Endothelial cell of umbilical vein (primary cell): ENCODE results near the gene SPIRE1. TPM values are rescaled to one million over a fixed set of nuclear protein-coding genes. Genes with fewer than 3 reads are reported as not detected.

Experiments
- BruUV-seq: library from RNA; stranded (reverse); fragments of 400-500 nt; replicated peaks from 2 replicates; lab custom pipeline; 2021; lab: Mats Ljungman, UMichigan
- CTCF ChIA-PET: fragments of 300-600, 350-600 bp; sonication (Branson Sonifier 250); formaldehyde crosslinking; loops from one replicate; lab custom pipeline; 2021; ENCODE audit warnings: antibody characterized with exemption, inconsistent platforms; lab: Charles Lee
- POLR2A ChIA-PET: fragments of 300-600, 350-600 bp; sonication (Branson Sonifier 250); formaldehyde crosslinking; loops from one replicate; lab custom pipeline; 2021; ENCODE audit warnings: antibody characterized with exemption, inconsistent platforms; lab: Charles Lee
- DNase-seq: peaks from one replicate; pipeline ENCODE4 v3.0.0-alpha.2; 2011; ENCODE audit warnings: low read depth, low spot score
- FAIRE-seq: peaks from 2 replicates; lab custom pipeline; 2011; peaks lifted over from hg19 to GRCh38; lab: Jason Lieb, UNC
- H2AFZ ChIP-seq: 2 replicates; pipeline ENCODE4 v1.6.0; 2012; ENCODE audit warnings: low read depth, low read length, control low read depth, inconsistent platforms
- H3K27ac ChIP-seq: 2 replicates; pipeline ENCODE4 v1.5.1; 2011; ENCODE audit warnings: low read depth, mild to moderate bottlenecking, control low read depth, low read length, moderate library complexity; ENCODE audit not compliant: insufficient read depth
- H3K27me3 ChIP-seq, 2 experiments: 2 replicates each; pipeline versions ENCODE4 v1.6.0 to v1.6.1; 2011; ENCODE audit warnings: low read length in 2 of 2, mixed read lengths in 1 of 2; ENCODE audit not compliant: control insufficient read depth in 2 of 2, insufficient read depth in 2 of 2
- H3K36me3 ChIP-seq, 2 experiments: 2 replicates in 1 of 2; 3 replicates in 1 of 2; pipeline ENCODE4 v1.5.1; 2011; ENCODE audit warnings: low read length in 2 of 2, mild to moderate bottlenecking in 1 of 2, moderate library complexity in 1 of 2; ENCODE audit not compliant: control insufficient read depth in 2 of 2, insufficient read depth in 2 of 2; ENCODE audit errors: extremely low read depth in 1 of 2
- H3K4me1 ChIP-seq: 3 replicates; pipeline ENCODE4 v1.5.1; 2011; ENCODE audit warnings: mild to moderate bottlenecking, low read length; ENCODE audit not compliant: control insufficient read depth, insufficient read depth; ENCODE audit errors: extremely low read depth
- H3K4me2 ChIP-seq: 2 replicates; pipeline ENCODE4 v1.6.1; 2011; ENCODE audit warnings: low read length, control low read depth, mixed read lengths; ENCODE audit not compliant: insufficient read depth
- H3K4me3 ChIP-seq, 3 experiments: fragments of 200-600 bp in 1 of 3; sonication (generic), shearing (Covaris generic) in 1 of 3; replicated peaks in 1 of 3; 2 replicates each; pipeline ENCODE4 v1.5.1; 2011 to 2016; ENCODE audit warnings: control low read depth in 3 of 3, low read length in 3 of 3, mild to moderate bottlenecking in 2 of 3, inconsistent platforms in 1 of 3, low read depth in 1 of 3, moderate library complexity in 1 of 3; ENCODE audit not compliant: insufficient read depth in 1 of 3
- H3K79me2 ChIP-seq: 2 replicates; pipeline ENCODE4 v1.6.0; 2012; ENCODE audit warnings: low read length, inconsistent platforms; ENCODE audit not compliant: control insufficient read depth, insufficient read depth
- H3K9ac ChIP-seq: replicated peaks from 2 replicates; pipeline ENCODE3; 2011; ENCODE audit warnings: low read length, control low read depth; ENCODE audit not compliant: insufficient read depth; ENCODE audit errors: extremely low read depth
- H3K9me1 ChIP-seq: replicated peaks from 3 replicates; pipeline ENCODE4 v1.6.0; 2011; ENCODE audit warnings: mild to moderate bottlenecking, low read length; ENCODE audit not compliant: control insufficient read depth, insufficient read depth; ENCODE audit errors: extremely low read depth
- H3K9me3 ChIP-seq: replicated peaks from 2 replicates; pipeline ENCODE4 v1.5.1; 2012; ENCODE audit warnings: low read length, inconsistent platforms; ENCODE audit not compliant: control insufficient read depth, insufficient read depth
- H4K20me1 ChIP-seq: replicated peaks from 2 replicates; pipeline ENCODE3; 2011; ENCODE audit warnings: mild to moderate bottlenecking, low read length; ENCODE audit not compliant: control insufficient read depth, insufficient read depth; ENCODE audit errors: extremely low read depth
- EZH2 ChIP-seq: IDR thresholded peaks from 2 replicates; pipeline ENCODE4 v1.6.1; 2012; ENCODE audit warnings: borderline replicate concordance, low read depth, mild to moderate bottlenecking, moderate library complexity, low read length, inconsistent platforms; ENCODE audit not compliant: severe bottlenecking
- FOS ChIP-seq: IDR thresholded peaks from 2 replicates; pipeline ENCODE4 v1.6.1; 2011; ENCODE audit warnings: mild to moderate bottlenecking, low read length, moderate library complexity, borderline replicate concordance; ENCODE audit not compliant: insufficient read depth
- GATA2 ChIP-seq: IDR thresholded peaks from 2 replicates; pipeline ENCODE4 v1.7.0; 2011; ENCODE audit warnings: low read depth, mild to moderate bottlenecking, moderate library complexity, mixed read lengths, low read length; ENCODE audit not compliant: insufficient read length, insufficient read depth
- JUN ChIP-seq: IDR thresholded peaks from 2 replicates; pipeline ENCODE4 v1.6.1; 2011; ENCODE audit warnings: borderline replicate concordance, low read depth; ENCODE audit not compliant: insufficient read length, insufficient read depth
- MYC ChIP-seq: IDR thresholded peaks from one replicate; pipeline ENCODE4 v1.6.1; 2011; ENCODE audit warnings: mild to moderate bottlenecking, low read depth, low read length
- POLR2A ChIP-seq: IDR thresholded peaks from 2 replicates; pipeline ENCODE4 v1.6.1; 2012; ENCODE audit warnings: low read depth, mild to moderate bottlenecking, control low read depth, low read length
- POLR2AphosphoS5 ChIP-seq: IDR thresholded peaks from 2 replicates; pipeline ENCODE4 v1.6.1; 2012; ENCODE audit warnings: low read depth, mild to moderate bottlenecking, control low read depth, low read length, moderate library complexity; ENCODE audit not compliant: insufficient read depth
- dilution Hi-C: fragments of 300-500 bp; cut with MboI; formaldehyde crosslinking; loops from one replicate; pipeline ENCODE4 v1.15.0; 2019; ENCODE audit warnings: low sequenced_read_pairs; ENCODE audit not compliant: extremely low pct_ligation_motif_present
- intact Hi-C: fragments of 100-400 bp; cut with micrococcal nuclease; formaldehyde crosslinking; loops from one replicate; pipeline ENCODE4 v1.10.0; 2022
- polyA plus RNA-seq, 4 experiments: library from polyadenylated mRNA; depleted of rRNA in 3 of 4; stranded (reverse) in 3 of 4; unstranded in 1 of 4; fragments of >200 nt; gene quantifications; 2 replicates each; pipeline versions ENCODE4 v1.2.1 to v1.2.3, GENCODE V29; 2011 to 2012; ENCODE audit warnings: missing spikeins in 1 of 4
- total RNA-seq: library from RNA; stranded (reverse); gene quantifications from 2 replicates; pipeline ENCODE4 v1.2.3, GENCODE V29; 2021
- TF ChIP-seq, protein P1 (sequence below), 2 donors: IDR thresholded peaks; 1 replicate in 1 of 2; 2 replicates in 1 of 2; pipeline ENCODE4 v1.5.1; 2011; ENCODE audit warnings: low read length in 2 of 2, mild to moderate bottlenecking in 2 of 2, moderate library complexity in 2 of 2, control low read depth in 1 of 2, inconsistent platforms in 1 of 2, low read depth in 1 of 2; ENCODE audit not compliant: insufficient read depth in 1 of 2; ENCODE audit errors: extremely low read depth in 1 of 2
- TF ChIP-seq, protein P2 (sequence below): IDR thresholded peaks from 2 replicates; pipeline ENCODE4 v1.6.1; 2011; ENCODE audit not compliant: insufficient read depth, insufficient read length

SPIRE1 gene
- total and polyA plus RNA-seq, 2 donors (not counting 3 experiments of a cell fraction or from before 2014, with no cell fraction given) = 13.1 to 44.0 TPM

DNA sequence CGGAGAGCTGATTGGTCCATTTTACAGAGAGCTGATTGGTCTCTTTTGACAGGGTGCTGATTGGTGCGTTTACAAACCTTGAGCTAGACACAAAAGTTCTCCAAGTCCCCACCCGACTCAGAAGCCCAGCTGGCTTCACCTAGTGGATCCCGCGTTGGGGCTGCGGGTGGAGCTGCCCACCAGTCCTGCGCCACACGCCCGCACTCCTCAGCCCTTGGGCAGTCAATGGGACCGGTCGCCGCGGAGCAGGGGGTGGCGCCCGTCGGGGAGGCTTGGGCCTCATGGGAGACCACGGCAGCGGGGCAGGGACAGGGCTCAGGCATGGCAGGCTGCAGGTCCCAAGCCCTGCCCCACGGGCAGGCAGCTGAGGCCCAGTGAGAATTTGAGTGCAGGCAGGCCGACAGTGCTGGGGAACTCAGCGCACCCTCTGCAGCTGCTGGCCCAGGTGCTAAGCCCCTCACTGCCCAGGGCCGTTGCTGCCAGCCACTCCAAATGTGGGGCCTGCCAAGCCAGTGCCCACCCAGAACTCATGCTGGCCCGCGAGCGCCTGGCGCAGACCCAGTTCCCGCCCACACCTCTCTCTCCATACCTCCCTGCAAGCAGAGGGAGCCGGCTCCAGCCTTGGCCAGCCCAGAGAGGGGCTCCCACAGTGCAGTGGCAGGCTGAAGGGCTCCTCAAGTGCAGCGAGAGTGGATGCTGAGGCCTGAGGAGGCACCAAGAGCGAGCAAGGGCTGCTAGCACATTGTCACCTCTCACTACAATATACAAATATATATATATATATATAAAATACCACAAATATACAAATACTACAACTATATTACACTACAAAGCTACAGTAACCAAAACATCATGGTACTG, 100.7 kb downstream of the SPIRE1 start:
- Histone ChIP-seq H3K4me3 (no peak overlapping the region), H3K9me1 (no peaks in the 10 kb centered on the region), H3K9ac (no peak overlapping the region), H3K4me1 (no peaks in the 10 kb centered on the region), H3K27me3 (no peaks in the 10 kb centered on the region), H2AFZ (no peak overlapping the region), H3K79me2 (peaks cover 60% of the 10 kb centered on the region), H3K4me2 (no peak overlapping the region), H3K27ac (no peak overlapping the region), H4K20me1 (peaks cover 3% of the 10 kb centered on the region), H3K9me3 (no peaks in the 10 kb centered on the region), H3K36me3 (no peaks in the 10 kb centered on the region)
- FAIRE-seq (no peak), DNase-seq (no peak)
- no peak for TF ChIP-seq FOS
- no peak for TF ChIP-seq JUN
- CTCF ChIA-PET = interaction anchor here (1.3 to 1.7 kb wide), 2 partner anchors 7 to 83 kb away, joined by 3 to 5 read pairs; no protein-coding TSS in a partner anchor
- no TSS peak for BruUV-seq
- dilution Hi-C loops = no loop called here
- POLR2A ChIA-PET = no interaction called here
- intact Hi-C loops = no loop called here

DNA sequence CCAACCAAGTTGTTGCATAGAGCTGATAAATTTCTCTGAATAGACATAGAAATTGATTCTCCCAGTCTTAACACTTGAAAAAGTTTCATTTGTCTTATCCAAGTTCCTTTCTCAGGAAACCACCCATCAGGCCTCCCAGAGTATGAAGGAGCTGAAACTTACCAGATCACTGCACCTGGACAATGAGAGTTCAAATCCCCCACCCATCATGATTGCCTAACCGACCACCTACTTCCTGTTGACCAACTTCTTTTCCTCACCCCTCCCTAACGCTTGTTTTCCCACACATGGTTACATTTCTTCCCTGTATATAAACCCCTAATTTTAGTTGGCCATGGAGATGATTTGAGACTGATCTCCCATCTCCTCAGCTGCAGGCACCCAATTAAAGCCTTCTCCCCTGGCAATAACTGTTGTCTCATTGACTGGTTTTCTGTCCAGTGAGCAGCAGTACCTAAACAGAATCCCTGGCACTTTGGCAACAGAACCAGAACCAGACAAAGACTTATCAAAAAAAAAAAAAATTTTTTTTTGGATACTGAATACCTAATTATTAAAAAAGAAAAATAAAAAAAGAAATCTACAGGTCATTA, 103.0 kb downstream of the SPIRE1 start:
- H3K27ac ChIP-seq = no peak overlapping the region
- intact Hi-C loops (loop anchor here (5.0 kb wide), 1 partner anchor 32 kb away; no protein-coding TSS in a partner anchor), dilution Hi-C loops (no loop called here)
- H3K9ac ChIP-seq = no peak overlapping the region
- H3K4me1 ChIP-seq = no peaks in the 10 kb centered on the region
- FAIRE-seq (no peak), DNase-seq (no peak)
- H3K36me3 ChIP-seq = no peaks in the 10 kb centered on the region
- H3K27me3 ChIP-seq = no peaks in the 10 kb centered on the region
- no peak for TF ChIP-seq MYC
- TF ChIP-seq GATA2 = no peak
- TF ChIP-seq JUN = no peak
- no peak for TF ChIP-seq FOS
- TF ChIP-seq EZH2 = no peak
- TF ChIP-seq, protein P1, sequence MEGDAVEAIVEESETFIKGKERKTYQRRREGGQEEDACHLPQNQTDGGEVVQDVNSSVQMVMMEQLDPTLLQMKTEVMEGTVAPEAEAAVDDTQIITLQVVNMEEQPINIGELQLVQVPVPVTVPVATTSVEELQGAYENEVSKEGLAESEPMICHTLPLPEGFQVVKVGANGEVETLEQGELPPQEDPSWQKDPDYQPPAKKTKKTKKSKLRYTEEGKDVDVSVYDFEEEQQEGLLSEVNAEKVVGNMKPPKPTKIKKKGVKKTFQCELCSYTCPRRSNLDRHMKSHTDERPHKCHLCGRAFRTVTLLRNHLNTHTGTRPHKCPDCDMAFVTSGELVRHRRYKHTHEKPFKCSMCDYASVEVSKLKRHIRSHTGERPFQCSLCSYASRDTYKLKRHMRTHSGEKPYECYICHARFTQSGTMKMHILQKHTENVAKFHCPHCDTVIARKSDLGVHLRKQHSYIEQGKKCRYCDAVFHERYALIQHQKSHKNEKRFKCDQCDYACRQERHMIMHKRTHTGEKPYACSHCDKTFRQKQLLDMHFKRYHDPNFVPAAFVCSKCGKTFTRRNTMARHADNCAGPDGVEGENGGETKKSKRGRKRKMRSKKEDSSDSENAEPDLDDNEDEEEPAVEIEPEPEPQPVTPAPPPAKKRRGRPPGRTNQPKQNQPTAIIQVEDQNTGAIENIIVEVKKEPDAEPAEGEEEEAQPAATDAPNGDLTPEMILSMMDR (IDR thresholded peaks at IDR 0.05; ENCODE audit: extremely low read depth in 1 of 2, insufficient read depth in 1 of 2, low read depth in 1 of 2, low read length in 2 of 2) = no peak
- TF ChIP-seq, protein P2, sequence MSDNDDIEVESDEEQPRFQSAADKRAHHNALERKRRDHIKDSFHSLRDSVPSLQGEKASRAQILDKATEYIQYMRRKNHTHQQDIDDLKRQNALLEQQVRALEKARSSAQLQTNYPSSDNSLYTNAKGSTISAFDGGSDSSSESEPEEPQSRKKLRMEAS = no peak
- TF ChIP-seq POLR2AphosphoS5 = no peak
- no peak for TF ChIP-seq POLR2A
- no peak overlapping the region for H2AFZ ChIP-seq
- peaks cover 59% of the 10 kb centered on the region for H3K79me2 ChIP-seq
- peaks cover 3% of the 10 kb centered on the region for H4K20me1 ChIP-seq
- no TSS peak for BruUV-seq
- H3K9me3 ChIP-seq = no peaks in the 10 kb centered on the region
- ChIA-PET CTCF (interaction anchor here (1.3 kb wide), 1 partner anchor 10 kb away, joined by 3 read pairs; no protein-coding TSS in a partner anchor), POLR2A (no interaction called here)
- H3K4me2 ChIP-seq = no peak overlapping the region
- H3K4me3 ChIP-seq = no peak overlapping the region
- no peaks in the 10 kb centered on the region for H3K9me1 ChIP-seq
